ENCODE measurements around the gene VPS37D. TPM values are rescaled to one million over a fixed set of nuclear protein-coding genes. Genes with fewer than 3 reads are reported as not detected.

Gene VPS37D
- polyA plus RNA-seq, 1 donor from 2014 or later, result 52.7 TPM

GRCh38 chr7:73683788-73684693 lies 16.4 kb downstream of the VPS37D start:
- Histone ChIP-seq H3K79me2 (replicated peaks; ENCODE audit: insufficient read depth, low read length) (peaks cover 38% of the 10 kb centered on the region), H3K4me2 (ENCODE audit: low read length) (peak overlapping the region; percentile 52), H3K4me3 (ENCODE audit: low read length) (peak overlapping the region; percentile 99), H3K9me3 (ENCODE audit: low read length) (no peaks in the 10 kb centered on the region), H3K9ac (ENCODE audit: low read length) (peak overlapping the region; percentile 73), H3K9me2 (ENCODE audit: insufficient read depth, low read length) (no peaks in the 10 kb centered on the region), H2AFZ (ENCODE audit: low read depth, low read length) (peak overlapping the region; percentile 56), H3K27ac (ENCODE audit: low read length) (peak overlapping the region; percentile 51), H3F3A (ENCODE audit: insufficient read depth, low read length, poor library complexity, severe bottlenecking) (no peaks in the 10 kb centered on the region), H3K27me3 (ENCODE audit: insufficient read depth, low read depth, low read length) (no peaks in the 10 kb centered on the region), H3K36me3 (ENCODE audit: insufficient read depth, low read length) (no peaks in the 10 kb centered on the region), H4K20me1 (ENCODE audit: insufficient read depth) (no peaks in the 10 kb centered on the region)
- TF ChIP-seq MXI1 (conservative IDR thresholded peaks at IDR 0.05; ENCODE audit: poor library complexity, severe bottlenecking) (peak; percentile 68), REST (IDR thresholded peaks at IDR 0.05; ENCODE audit: borderline replicate concordance) (no peak)

GRCh38 chr7:73685311-73685710 lies 17.7 kb downstream of the VPS37D start:
- H3F3A ChIP-seq (ENCODE audit: insufficient read depth, low read length, poor library complexity, severe bottlenecking), result no peaks in the 10 kb centered on the region
- H3K27ac ChIP-seq (ENCODE audit: low read length), result no peak overlapping the region
- H3K9me2 ChIP-seq (ENCODE audit: insufficient read depth, low read length), result no peaks in the 10 kb centered on the region
- H3K4me3 ChIP-seq (ENCODE audit: low read length), result no peak overlapping the region
- H3K9me3 ChIP-seq (ENCODE audit: low read length), result no peaks in the 10 kb centered on the region
- no peaks in the 10 kb centered on the region for H3K27me3 ChIP-seq (ENCODE audit: insufficient read depth, low read depth, low read length)
- H4K20me1 ChIP-seq (ENCODE audit: insufficient read depth), result no peaks in the 10 kb centered on the region
- no peaks in the 10 kb centered on the region for H3K36me3 ChIP-seq (ENCODE audit: insufficient read depth, low read length)
- H2AFZ ChIP-seq (ENCODE audit: low read depth, low read length), result no peak overlapping the region
- peaks cover 35% of the 10 kb centered on the region for H3K79me2 ChIP-seq (replicated peaks; ENCODE audit: insufficient read depth, low read length)
- no peak overlapping the region for H3K9ac ChIP-seq (ENCODE audit: low read length)
- no peak overlapping the region for H3K4me2 ChIP-seq (ENCODE audit: low read length)
- TF ChIP-seq EP300 (conservative IDR thresholded peaks at IDR 0.05; ENCODE audit: poor library complexity, severe bottlenecking), result no peak
- TF ChIP-seq TAF1 (IDR thresholded peaks at IDR 0.05; ENCODE audit: low read depth), result no peak
- TF ChIP-seq SMC3 (conservative IDR thresholded peaks at IDR 0.05; ENCODE audit: poor library complexity), result no peak

- Histone ChIP-seq H2AFZ (ENCODE audit: low read depth, low read length) (no peak overlapping the region), H3K4me3 (ENCODE audit: low read length) (no peak overlapping the region), H3K9me2 (ENCODE audit: insufficient read depth, low read length) (no peaks in the 10 kb centered on the region), H3F3A (ENCODE audit: insufficient read depth, low read length, poor library complexity, severe bottlenecking) (no peaks in the 10 kb centered on the region), H3K27me3 (ENCODE audit: insufficient read depth, low read depth, low read length) (no peaks in the 10 kb centered on the region), H3K36me3 (ENCODE audit: insufficient read depth, low read length) (no peaks in the 10 kb centered on the region), H3K4me2 (ENCODE audit: low read length) (no peak overlapping the region), H3K9ac (ENCODE audit: low read length) (no peak overlapping the region), H3K79me2 (replicated peaks; ENCODE audit: insufficient read depth, low read length) (peaks cover 13% of the 10 kb centered on the region), H3K27ac (ENCODE audit: low read length) (no peak overlapping the region), H4K20me1 (ENCODE audit: insufficient read depth) (no peaks in the 10 kb centered on the region), H3K9me3 (ENCODE audit: low read length) (no peaks in the 10 kb centered on the region)
- TF ChIP-seq CTCF (IDR thresholded peaks at IDR 0.05; ENCODE audit: poor library complexity, severe bottlenecking) (no peak), EZH2 (IDR thresholded peaks at IDR 0.05; ENCODE audit: borderline replicate concordance, insufficient read depth, low read length, poor library complexity, severe bottlenecking) (no peak), RAD21 (conservative IDR thresholded peaks at IDR 0.05) (no peak), TAF1 (IDR thresholded peaks at IDR 0.05; ENCODE audit: low read depth) (no peak), REST (IDR thresholded peaks at IDR 0.05; ENCODE audit: borderline replicate concordance) (no peak), POLR2AphosphoS5 (IDR thresholded peaks at IDR 0.05) (no peak), SMC3 (conservative IDR thresholded peaks at IDR 0.05; ENCODE audit: poor library complexity) (no peak), EP300 (conservative IDR thresholded peaks at IDR 0.05; ENCODE audit: poor library complexity, severe bottlenecking) (no peak), MXI1 (conservative IDR thresholded peaks at IDR 0.05; ENCODE audit: poor library complexity, severe bottlenecking) (no peak)
Measured at GRCh38 chr7:73688288-73688687, 20.7 kb downstream of the VPS37D start.
